H1 (cell line): ENCODE measurements around the gene VPS11.

Experiments
- CBX8 ChIP-seq: fragments of 300-800, 300-1000 bp; sonication (generic); IDR thresholded peaks from 2 replicates; pipeline ENCODE4 v1.7.1; 2016; ENCODE audit warnings: low read depth, low read length, borderline replicate concordance
- CHD2 ChIP-seq: IDR thresholded peaks from 2 replicates; pipeline ENCODE4 v1.6.1; 2012; ENCODE audit warnings: low read length, improper control_type of control experiment
- CTCF ChIP-seq, 3 experiments: IDR thresholded peaks; 1 replicate in 2 of 3; 2 replicates in 1 of 3; pipeline versions ENCODE4 v1.5.1 to v1.6.1; 2011; ENCODE audit warnings: low read length in 3 of 3, mild to moderate bottlenecking in 3 of 3, inconsistent platforms in 2 of 3, low read depth in 1 of 3, moderate library complexity in 1 of 3; ENCODE audit not compliant: insufficient read depth in 1 of 3; ENCODE audit errors: control extremely low read depth in 1 of 3
- EZH2 ChIP-seq: fragments of 200-600 bp; sonication (generic); IDR thresholded peaks from 2 replicates; pipeline ENCODE4 v1.7.1; 2012; ENCODE audit warnings: low read depth, mild to moderate bottlenecking, moderate library complexity, low read length, inconsistent platforms; ENCODE audit not compliant: severe bottlenecking
- JUN ChIP-seq: IDR thresholded peaks from 2 replicates; pipeline ENCODE4 v1.6.1; 2011; ENCODE audit warnings: low read depth, mild to moderate bottlenecking, improper control_type of control experiment, low read length
- MAFK ChIP-seq: IDR thresholded peaks from 2 replicates; pipeline ENCODE4 v1.6.1; 2012; ENCODE audit warnings: low read depth, mild to moderate bottlenecking, improper control_type of control experiment, low read length
- PHF8 ChIP-seq: fragments of 200-600 bp; sonication (generic); conservative IDR thresholded peaks from 2 replicates; pipeline ENCODE4 v1.7.1; 2012; ENCODE audit warnings: low read depth, mild to moderate bottlenecking, inconsistent platforms, low read length, moderate library complexity
- SP1 ChIP-seq: IDR thresholded peaks from 2 replicates; pipeline ENCODE4 v1.6.1; 2011; ENCODE audit warnings: low read depth, low read length
- SP4 ChIP-seq: IDR thresholded peaks from 2 replicates; pipeline ENCODE4 v1.6.1; 2012; ENCODE audit warnings: low read length, inconsistent platforms
- TBP ChIP-seq: IDR thresholded peaks from 2 replicates; pipeline ENCODE4 v1.6.1; 2011; ENCODE audit warnings: low read depth, low read length, improper control_type of control experiment
- USF2 ChIP-seq: IDR thresholded peaks from 2 replicates; pipeline ENCODE4 v1.6.1; 2011; ENCODE audit warnings: low read length, improper control_type of control experiment
- ZNF274 ChIP-seq: IDR thresholded peaks from 2 replicates; pipeline ENCODE4 v1.7.0; 2012; ENCODE audit warnings: low read length, borderline replicate concordance; ENCODE audit errors: extremely low read depth
- TF ChIP-seq, protein P1 (sequence below): IDR thresholded peaks from 2 replicates; pipeline ENCODE4 v1.6.1; 2012; ENCODE audit warnings: inconsistent platforms
- TF ChIP-seq, protein P2 (sequence below): IDR thresholded peaks from 2 replicates; pipeline ENCODE4 v1.6.1; 2012; ENCODE audit warnings: inconsistent platforms

- TF ChIP-seq CBX8 (no peak), CTCF (IDR thresholded peaks at IDR 0.05; ENCODE audit: control extremely low read depth in 1 of 3, insufficient read depth in 1 of 3, low read depth in 1 of 3, low read length in 3 of 3) (no peak), PHF8 (no peak), JUN (no peak), SP1 (no peak), USF2 (no peak), EZH2 (no peak), MAFK (no peak), TBP (no peak), SP4 (no peak), ZNF274 (no peak), CHD2 (no peak)
- TF ChIP-seq, protein P1, sequence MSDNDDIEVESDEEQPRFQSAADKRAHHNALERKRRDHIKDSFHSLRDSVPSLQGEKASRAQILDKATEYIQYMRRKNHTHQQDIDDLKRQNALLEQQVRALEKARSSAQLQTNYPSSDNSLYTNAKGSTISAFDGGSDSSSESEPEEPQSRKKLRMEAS: no peak
- TF ChIP-seq, protein P2, sequence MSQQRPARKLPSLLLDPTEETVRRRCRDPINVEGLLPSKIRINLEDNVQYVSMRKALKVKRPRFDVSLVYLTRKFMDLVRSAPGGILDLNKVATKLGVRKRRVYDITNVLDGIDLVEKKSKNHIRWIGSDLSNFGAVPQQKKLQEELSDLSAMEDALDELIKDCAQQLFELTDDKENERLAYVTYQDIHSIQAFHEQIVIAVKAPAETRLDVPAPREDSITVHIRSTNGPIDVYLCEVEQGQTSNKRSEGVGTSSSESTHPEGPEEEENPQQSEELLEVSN: no peak
Measured at GRCh38 chr11:119085437-119085847, 17.8 kb downstream of the VPS11 start.
